Heart left ventricle (tissue), 13 donors: ENCODE measurements around the gene USP46.

Experiments used
- POLR2A ChIP-seq, 2 donors: fragments of 450-650 bp; IDR thresholded peaks; one replicate each; pipeline ENCODE4 v1.6.1; 2017; ENCODE audit warnings: antibody characterized with exemption in 2 of 2, mild to moderate bottlenecking in 2 of 2, moderate library complexity in 2 of 2
- TF ChIP-seq, protein P1 (sequence below), 12 donors: fragments of 200-600 bp; sonication (generic) in 4 of 12; IDR thresholded peaks; one replicate each; pipeline versions ENCODE4 v1.5.0 to v1.8.0; 2018 to 2022; ENCODE audit warnings: antibody characterized with exemption in 12 of 12, mild to moderate bottlenecking in 5 of 12
- donor health status: ischemic (EF 13 %, LVEDD 7.1; RV severe dilation, severe dysfunction).
- donor health status: DM: no; HTN: yes; CAD: no.
- donor health status: DM: no; HTN: no; CAD: no.
- donor health status: ischemic (EF 25% LVEDD 6.9; RV normal size, moderate dysfunction).
- donor health status: ischemic (EF 25% LVEDD 5.7; RV mildly dilated, moderate dysfunction).
- donor health status: ischemic (EF 35%, LVEDD 5.7; RV mildly dilated, moderate dysfunction).
- donor health status: nonischemic (EF 11% LVEDD 7.7; RV severe dilation, severe dysfunction).
- donor health status: DM: yes; HTN: yes; CAD: no.
- donor health status: PGD.
- donor health status: ischemic (EF 29% LVEDD 5.4; RV normal size, mild dysfunction).
- donor health status: nonischemic (EF 23%, LVEDD 6.1; RV moderate dilation, normal function).

DNA sequence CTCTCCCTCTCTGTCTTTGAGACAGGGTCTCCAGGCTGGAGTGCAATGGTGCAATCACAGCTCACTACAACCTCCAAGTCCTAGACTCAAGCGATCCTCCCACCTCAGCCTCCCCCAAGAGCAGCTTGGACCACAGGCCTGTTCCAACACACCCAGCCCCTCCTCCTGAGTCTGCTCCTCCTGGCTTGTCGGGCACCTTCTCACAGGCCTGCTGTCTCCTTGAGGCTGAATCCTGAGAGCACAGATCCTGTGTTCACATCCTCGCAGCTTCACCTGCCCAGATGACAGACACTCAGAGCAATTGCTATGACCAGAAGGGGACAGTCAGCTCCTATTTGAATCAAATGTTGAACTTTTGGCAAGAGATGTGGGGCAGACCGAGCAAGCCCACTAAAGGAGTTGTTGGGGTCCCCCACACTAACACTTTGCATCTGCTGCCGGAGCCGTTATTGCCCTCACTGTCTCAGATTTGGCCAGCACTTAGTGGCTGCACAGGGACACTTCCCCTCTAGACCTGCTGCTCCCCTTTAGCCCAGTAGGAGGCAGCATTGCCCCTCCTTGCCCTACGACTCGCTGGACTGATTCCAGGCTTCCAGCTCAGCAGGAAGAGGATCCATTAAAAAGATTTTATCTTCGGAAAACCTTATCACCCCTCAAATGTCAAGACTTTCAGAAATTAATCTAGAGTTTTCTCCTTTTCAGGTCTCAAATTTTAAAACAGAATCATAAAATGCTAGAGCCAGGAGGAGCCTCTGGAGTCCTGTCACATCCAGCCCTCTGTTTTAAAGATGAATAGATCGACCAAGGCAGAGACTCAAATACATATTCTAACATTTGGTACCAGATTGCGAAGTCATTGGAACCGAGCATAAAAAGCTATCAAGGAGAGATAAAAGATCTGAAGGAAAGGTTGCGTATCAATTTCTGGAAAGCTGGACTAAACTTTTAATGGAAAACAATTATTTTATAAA, 113.7 kb downstream of the USP46 start:
- TF ChIP-seq, protein P1, sequence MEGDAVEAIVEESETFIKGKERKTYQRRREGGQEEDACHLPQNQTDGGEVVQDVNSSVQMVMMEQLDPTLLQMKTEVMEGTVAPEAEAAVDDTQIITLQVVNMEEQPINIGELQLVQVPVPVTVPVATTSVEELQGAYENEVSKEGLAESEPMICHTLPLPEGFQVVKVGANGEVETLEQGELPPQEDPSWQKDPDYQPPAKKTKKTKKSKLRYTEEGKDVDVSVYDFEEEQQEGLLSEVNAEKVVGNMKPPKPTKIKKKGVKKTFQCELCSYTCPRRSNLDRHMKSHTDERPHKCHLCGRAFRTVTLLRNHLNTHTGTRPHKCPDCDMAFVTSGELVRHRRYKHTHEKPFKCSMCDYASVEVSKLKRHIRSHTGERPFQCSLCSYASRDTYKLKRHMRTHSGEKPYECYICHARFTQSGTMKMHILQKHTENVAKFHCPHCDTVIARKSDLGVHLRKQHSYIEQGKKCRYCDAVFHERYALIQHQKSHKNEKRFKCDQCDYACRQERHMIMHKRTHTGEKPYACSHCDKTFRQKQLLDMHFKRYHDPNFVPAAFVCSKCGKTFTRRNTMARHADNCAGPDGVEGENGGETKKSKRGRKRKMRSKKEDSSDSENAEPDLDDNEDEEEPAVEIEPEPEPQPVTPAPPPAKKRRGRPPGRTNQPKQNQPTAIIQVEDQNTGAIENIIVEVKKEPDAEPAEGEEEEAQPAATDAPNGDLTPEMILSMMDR (IDR thresholded peaks at IDR 0.05) = peak; percentile 89 to 96 (median 95)
- no peak for TF ChIP-seq POLR2A (IDR thresholded peaks at IDR 0.05)
